Liver (tissue), 9 donors: ENCODE results near the gene NCR2. TPM values are rescaled to one million over a fixed set of nuclear protein-coding genes. Genes with fewer than 3 reads are reported as not detected.

Experiments used
- DNase-seq: peaks from one replicate; pipeline ENCODE4 v3.0.0-alpha.2; 2017; ENCODE audit warnings: low spot score
- H3K27ac ChIP-seq, 2 donors: one replicate each; pipeline ENCODE4 v1.7.0; 2013; ENCODE audit warnings: inconsistent platforms in 2 of 2, low read length in 2 of 2, control low read depth in 1 of 2, low read depth in 1 of 2, mild to moderate bottlenecking in 1 of 2
- H3K27me3 ChIP-seq, 4 donors: one replicate each; pipeline versions ENCODE4 v1.6.1 to v1.7.0; 2013; ENCODE audit warnings: low read length in 3 of 4, inconsistent platforms in 1 of 4, mild to moderate bottlenecking in 1 of 4, moderate library complexity in 1 of 4; ENCODE audit not compliant: control insufficient read depth in 4 of 4, insufficient read depth in 4 of 4
- H3K36me3 ChIP-seq, 4 donors: one replicate each; pipeline versions ENCODE4 v1.6.1 to v1.7.0; 2013; ENCODE audit warnings: low read length in 3 of 4, mild to moderate bottlenecking in 3 of 4, low read depth in 1 of 4, moderate library complexity in 1 of 4; ENCODE audit not compliant: control insufficient read depth in 4 of 4, insufficient read depth in 3 of 4
- H3K4me1 ChIP-seq, 4 donors: one replicate each; pipeline versions ENCODE4 v1.6.1 to v1.7.0; 2013; ENCODE audit warnings: low read length in 3 of 4, mild to moderate bottlenecking in 3 of 4, moderate library complexity in 1 of 4; ENCODE audit not compliant: control insufficient read depth in 4 of 4, insufficient read depth in 4 of 4
- H3K4me3 ChIP-seq, 3 donors: one replicate each; pipeline versions ENCODE4 v1.6.1 to v1.7.0; 2013; ENCODE audit warnings: low read length in 3 of 3, control low read depth in 1 of 3, low read depth in 1 of 3, mild to moderate bottlenecking in 1 of 3
- H3K9ac ChIP-seq, 2 donors: one replicate each; pipeline ENCODE4 v1.7.0; 2013; ENCODE audit warnings: low read length in 2 of 2, mild to moderate bottlenecking in 2 of 2, moderate library complexity in 2 of 2, control low read depth in 1 of 2, low read depth in 1 of 2
- H3K9me3 ChIP-seq, 4 donors: one replicate each; pipeline versions ENCODE4 v1.6.1 to v1.7.0; 2013; ENCODE audit warnings: low read length in 3 of 4; ENCODE audit not compliant: control insufficient read depth in 4 of 4
- EGR1 ChIP-seq, 2 donors: IDR thresholded peaks; 2 replicates each; pipeline ENCODE4 v1.6.1; 2016 to 2018; ENCODE audit warnings: antibody characterized with exemption in 2 of 2, low read depth in 2 of 2
- FOXA1 ChIP-seq: IDR thresholded peaks from 2 replicates; pipeline ENCODE4 v1.6.1; 2016; ENCODE audit warnings: antibody characterized with exemption
- FOXA2 ChIP-seq: IDR thresholded peaks from 2 replicates; pipeline ENCODE4 v1.6.1; 2016; ENCODE audit warnings: antibody characterized with exemption
- GABPA ChIP-seq, 2 donors: IDR thresholded peaks in 1 of 2; conservative IDR thresholded peaks in 1 of 2; 2 replicates each; pipeline ENCODE4 v1.6.1; 2016; ENCODE audit warnings: antibody characterized with exemption in 2 of 2, mild to moderate bottlenecking in 1 of 2, moderate library complexity in 1 of 2
- HNF4A ChIP-seq, 2 donors: conservative IDR thresholded peaks; 2 replicates each; pipeline ENCODE4 v1.6.1; 2016; ENCODE audit warnings: antibody characterized with exemption in 2 of 2, mild to moderate bottlenecking in 2 of 2
- HNF4G ChIP-seq: IDR thresholded peaks from 2 replicates; pipeline ENCODE4 v1.6.1; 2016; ENCODE audit warnings: antibody characterized with exemption
- JUND ChIP-seq, 2 donors: IDR thresholded peaks; 2 replicates each; pipeline ENCODE4 v1.6.1; 2016; ENCODE audit warnings: antibody characterized with exemption in 2 of 2
- NR2F2 ChIP-seq: IDR thresholded peaks from 2 replicates; pipeline ENCODE4 v1.6.1; 2016; ENCODE audit warnings: antibody characterized with exemption
- RAD21 ChIP-seq, 2 donors: IDR thresholded peaks; 2 replicates each; pipeline ENCODE4 v1.6.1; 2016; ENCODE audit warnings: antibody characterized with exemption in 2 of 2, mild to moderate bottlenecking in 2 of 2
- RXRA ChIP-seq, 2 donors: IDR thresholded peaks; 2 replicates each; pipeline ENCODE4 v1.6.1; 2017 to 2018; ENCODE audit warnings: antibody characterized with exemption in 2 of 2, mild to moderate bottlenecking in 1 of 2
- SP1 ChIP-seq: IDR thresholded peaks from 2 replicates; pipeline ENCODE4 v1.6.1; 2018; ENCODE audit warnings: antibody characterized with exemption, mild to moderate bottlenecking
- TAF1 ChIP-seq: conservative IDR thresholded peaks from 2 replicates; pipeline ENCODE4 v1.6.1; 2016; ENCODE audit warnings: antibody characterized with exemption, mild to moderate bottlenecking
- YY1 ChIP-seq: IDR thresholded peaks from 2 replicates; pipeline ENCODE4 v1.6.1; 2016; ENCODE audit warnings: antibody characterized with exemption, mild to moderate bottlenecking
- WGBS: extraction: QIAGEN DNeasy Blood & Tissue Kit; methylation state at CpG from one replicate; pipeline ENCODE4 v1.1.7; 2013; 5-methylcytosine and 5-hydroxymethylcytosine counted together
- polyA plus RNA-seq, 2 donors: library from polyadenylated mRNA; stranded (reverse) in 1 of 2; unstranded in 1 of 2; fragments of 200-250 nt in 1 of 2; fragments of >200 nt in 1 of 2; fragmentation: Nextera tagmentation in 1 of 2; extraction: Ambion mirVana in 1 of 2; gene quantifications; one replicate each; pipeline versions ENCODE4 v1.2.1 to v1.2.3, GENCODE V29; 2013 to 2015
- total RNA-seq, 2 donors: library from RNA; depleted of rRNA; stranded (reverse); fragments of >200 nt; gene quantifications; one replicate each; pipeline ENCODE4 v1.2.3, GENCODE V29; 2014
- TF ChIP-seq, protein P1 (sequence below): IDR thresholded peaks from 2 replicates; pipeline ENCODE4 v1.6.1; 2016; ENCODE audit warnings: antibody characterized with exemption
- TF ChIP-seq, protein P2 (sequence below): IDR thresholded peaks from 2 replicates; pipeline ENCODE4 v1.6.1; 2016; ENCODE audit warnings: antibody characterized with exemption
- TF ChIP-seq, protein P3 (sequence below): IDR thresholded peaks from 2 replicates; pipeline ENCODE4 v1.6.1; 2016; ENCODE audit warnings: antibody characterized with exemption
- TF ChIP-seq, protein P4 (sequence below): IDR thresholded peaks from 2 replicates; pipeline ENCODE4 v1.6.1; 2016; ENCODE audit warnings: antibody characterized with exemption, mild to moderate bottlenecking
- TF ChIP-seq, protein P5 (sequence below): fragments of 150-350 bp; IDR thresholded peaks from 2 replicates; pipeline ENCODE4 v1.5.1; 2017; ENCODE audit warnings: improper control_type of control experiment, low read depth, low read length; ENCODE audit not compliant: missing input control
- donor health status: healthy.
- donor health status: healthy.
- donor health status: healthy.
- donor health status: healthy.
- donor health status: healthy.

NCR2 gene
- total and polyA plus RNA-seq, 4 donors = not detected

DNA sequence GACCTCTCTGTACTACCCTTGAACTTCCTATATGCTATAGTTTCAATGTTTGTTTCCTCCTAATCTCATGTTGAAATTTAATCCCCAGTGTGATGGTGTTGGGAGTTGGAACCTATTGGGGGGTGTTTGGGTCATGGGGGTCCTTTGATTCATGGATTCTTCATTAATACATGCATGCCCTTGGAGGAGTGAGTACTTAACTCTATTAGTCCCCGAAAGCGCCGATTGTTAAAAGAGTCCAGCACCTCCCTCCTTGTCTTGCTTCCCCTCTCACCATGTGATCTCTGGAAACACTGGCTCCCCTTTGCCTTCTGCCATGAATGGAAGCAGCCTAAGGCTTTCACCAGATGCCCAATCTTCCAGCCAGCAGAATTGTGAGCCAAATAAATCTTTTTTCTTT, 31.7 kb downstream of the NCR2 start:
- no peak for DNase-seq
- no peak overlapping the region for H3K9ac ChIP-seq
- 85% methylated on average over 3 of the region's 3 CpGs for WGBS
- H3K4me3 ChIP-seq = no peak overlapping the region
- H3K27ac ChIP-seq = no peak overlapping the region
- H3K9me3 ChIP-seq = peaks cover 0 to 3% (median 2%) of the 10 kb centered on the region in 4 donors
- H3K36me3 ChIP-seq = no peaks in the 10 kb centered on the region
- TF ChIP-seq GABPA (IDR thresholded peaks at IDR 0.05 in 1 of 2, conservative IDR thresholded peaks at IDR 0.05 in 1 of 2) (no peak), HNF4G (no peak), FOXA2 (no peak), SP1 (no peak), RAD21 (IDR thresholded peaks at IDR 0.05) (no peak), RXRA (IDR thresholded peaks at IDR 0.05) (no peak)
- TF ChIP-seq, protein P1, sequence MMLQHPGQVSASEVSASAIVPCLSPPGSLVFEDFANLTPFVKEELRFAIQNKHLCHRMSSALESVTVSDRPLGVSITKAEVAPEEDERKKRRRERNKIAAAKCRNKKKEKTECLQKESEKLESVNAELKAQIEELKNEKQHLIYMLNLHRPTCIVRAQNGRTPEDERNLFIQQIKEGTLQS = no peak
- TF ChIP-seq, protein P2, sequence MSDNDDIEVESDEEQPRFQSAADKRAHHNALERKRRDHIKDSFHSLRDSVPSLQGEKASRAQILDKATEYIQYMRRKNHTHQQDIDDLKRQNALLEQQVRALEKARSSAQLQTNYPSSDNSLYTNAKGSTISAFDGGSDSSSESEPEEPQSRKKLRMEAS = no peak
- TF ChIP-seq, protein P3, sequence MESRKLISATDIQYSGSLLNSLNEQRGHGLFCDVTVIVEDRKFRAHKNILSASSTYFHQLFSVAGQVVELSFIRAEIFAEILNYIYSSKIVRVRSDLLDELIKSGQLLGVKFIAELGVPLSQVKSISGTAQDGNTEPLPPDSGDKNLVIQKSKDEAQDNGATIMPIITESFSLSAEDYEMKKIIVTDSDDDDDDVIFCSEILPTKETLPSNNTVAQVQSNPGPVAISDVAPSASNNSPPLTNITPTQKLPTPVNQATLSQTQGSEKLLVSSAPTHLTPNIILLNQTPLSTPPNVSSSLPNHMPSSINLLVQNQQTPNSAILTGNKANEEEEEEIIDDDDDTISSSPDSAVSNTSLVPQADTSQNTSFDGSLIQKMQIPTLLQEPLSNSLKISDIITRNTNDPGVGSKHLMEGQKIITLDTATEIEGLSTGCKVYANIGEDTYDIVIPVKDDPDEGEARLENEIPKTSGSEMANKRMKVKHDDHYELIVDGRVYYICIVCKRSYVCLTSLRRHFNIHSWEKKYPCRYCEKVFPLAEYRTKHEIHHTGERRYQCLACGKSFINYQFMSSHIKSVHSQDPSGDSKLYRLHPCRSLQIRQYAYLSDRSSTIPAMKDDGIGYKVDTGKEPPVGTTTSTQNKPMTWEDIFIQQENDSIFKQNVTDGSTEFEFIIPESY = no peak
- H3K27me3 ChIP-seq = peaks cover 0 to 9% (median 7%) of the 10 kb centered on the region in 4 donors
- H3K4me1 ChIP-seq = peaks cover 5 to 11% (median 7%) of the 10 kb centered on the region in 4 donors

DNA sequence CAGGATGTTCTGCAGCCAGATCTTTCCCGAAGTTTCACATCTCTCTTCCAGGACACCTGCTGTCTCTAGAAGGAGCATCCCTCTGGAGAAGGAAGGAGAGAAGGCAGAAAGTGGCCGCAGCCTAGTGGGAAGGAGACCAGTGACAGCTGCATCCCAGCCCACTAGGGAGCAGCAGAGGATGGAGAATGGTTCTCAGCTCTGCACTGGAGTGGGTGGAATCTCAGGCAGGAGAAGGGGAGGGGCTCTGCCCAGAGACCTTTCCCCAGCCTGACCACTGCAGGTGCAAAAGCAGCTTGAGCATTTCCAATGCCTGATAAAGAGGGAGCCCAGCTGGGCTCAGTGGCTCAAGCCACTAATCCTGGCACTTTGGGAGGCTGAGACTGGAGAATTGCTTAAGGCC, 32.3 kb downstream of the NCR2 start:
- no peak for DNase-seq
- 8% methylated on average over 2 of the region's 2 CpGs for WGBS

More for the DNA sequence above, 32.3 kb downstream of the NCR2 start:
- H3K4me3 ChIP-seq = no peak overlapping the region
- H3K4me1 ChIP-seq = peaks cover 5 to 18% (median 13%) of the 10 kb centered on the region in 4 donors
- peaks cover 0 to 12% (median 8%) of the 10 kb centered on the region in 4 donors for H3K27me3 ChIP-seq
- no peak overlapping the region for H3K27ac ChIP-seq
- H3K9ac ChIP-seq = no peak overlapping the region
- peaks cover 0 to 3% (median under 1%) of the 10 kb centered on the region in 4 donors for H3K9me3 ChIP-seq
- no peak for TF ChIP-seq NR2F2
- TF ChIP-seq, protein P3 = no peak
- no peak for TF ChIP-seq SP1
- TF ChIP-seq, protein P4, sequence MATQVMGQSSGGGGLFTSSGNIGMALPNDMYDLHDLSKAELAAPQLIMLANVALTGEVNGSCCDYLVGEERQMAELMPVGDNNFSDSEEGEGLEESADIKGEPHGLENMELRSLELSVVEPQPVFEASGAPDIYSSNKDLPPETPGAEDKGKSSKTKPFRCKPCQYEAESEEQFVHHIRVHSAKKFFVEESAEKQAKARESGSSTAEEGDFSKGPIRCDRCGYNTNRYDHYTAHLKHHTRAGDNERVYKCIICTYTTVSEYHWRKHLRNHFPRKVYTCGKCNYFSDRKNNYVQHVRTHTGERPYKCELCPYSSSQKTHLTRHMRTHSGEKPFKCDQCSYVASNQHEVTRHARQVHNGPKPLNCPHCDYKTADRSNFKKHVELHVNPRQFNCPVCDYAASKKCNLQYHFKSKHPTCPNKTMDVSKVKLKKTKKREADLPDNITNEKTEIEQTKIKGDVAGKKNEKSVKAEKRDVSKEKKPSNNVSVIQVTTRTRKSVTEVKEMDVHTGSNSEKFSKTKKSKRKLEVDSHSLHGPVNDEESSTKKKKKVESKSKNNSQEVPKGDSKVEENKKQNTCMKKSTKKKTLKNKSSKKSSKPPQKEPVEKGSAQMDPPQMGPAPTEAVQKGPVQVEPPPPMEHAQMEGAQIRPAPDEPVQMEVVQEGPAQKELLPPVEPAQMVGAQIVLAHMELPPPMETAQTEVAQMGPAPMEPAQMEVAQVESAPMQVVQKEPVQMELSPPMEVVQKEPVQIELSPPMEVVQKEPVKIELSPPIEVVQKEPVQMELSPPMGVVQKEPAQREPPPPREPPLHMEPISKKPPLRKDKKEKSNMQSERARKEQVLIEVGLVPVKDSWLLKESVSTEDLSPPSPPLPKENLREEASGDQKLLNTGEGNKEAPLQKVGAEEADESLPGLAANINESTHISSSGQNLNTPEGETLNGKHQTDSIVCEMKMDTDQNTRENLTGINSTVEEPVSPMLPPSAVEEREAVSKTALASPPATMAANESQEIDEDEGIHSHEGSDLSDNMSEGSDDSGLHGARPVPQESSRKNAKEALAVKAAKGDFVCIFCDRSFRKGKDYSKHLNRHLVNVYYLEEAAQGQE = no peak
- no peak for TF ChIP-seq EGR1 (IDR thresholded peaks at IDR 0.05; ENCODE audit: low read depth in 2 of 2)
- TF ChIP-seq TAF1 = no peak
- TF ChIP-seq JUND (IDR thresholded peaks at IDR 0.05) = no peak
- TF ChIP-seq HNF4A (conservative IDR thresholded peaks at IDR 0.05) = no peak
- no peak for TF ChIP-seq FOXA1
- TF ChIP-seq, protein P1 = no peak
- TF ChIP-seq FOXA2 = no peak
- TF ChIP-seq RAD21 (IDR thresholded peaks at IDR 0.05) = peak; percentile 68 to 80
- TF ChIP-seq YY1 = no peak
- TF ChIP-seq, protein P5, sequence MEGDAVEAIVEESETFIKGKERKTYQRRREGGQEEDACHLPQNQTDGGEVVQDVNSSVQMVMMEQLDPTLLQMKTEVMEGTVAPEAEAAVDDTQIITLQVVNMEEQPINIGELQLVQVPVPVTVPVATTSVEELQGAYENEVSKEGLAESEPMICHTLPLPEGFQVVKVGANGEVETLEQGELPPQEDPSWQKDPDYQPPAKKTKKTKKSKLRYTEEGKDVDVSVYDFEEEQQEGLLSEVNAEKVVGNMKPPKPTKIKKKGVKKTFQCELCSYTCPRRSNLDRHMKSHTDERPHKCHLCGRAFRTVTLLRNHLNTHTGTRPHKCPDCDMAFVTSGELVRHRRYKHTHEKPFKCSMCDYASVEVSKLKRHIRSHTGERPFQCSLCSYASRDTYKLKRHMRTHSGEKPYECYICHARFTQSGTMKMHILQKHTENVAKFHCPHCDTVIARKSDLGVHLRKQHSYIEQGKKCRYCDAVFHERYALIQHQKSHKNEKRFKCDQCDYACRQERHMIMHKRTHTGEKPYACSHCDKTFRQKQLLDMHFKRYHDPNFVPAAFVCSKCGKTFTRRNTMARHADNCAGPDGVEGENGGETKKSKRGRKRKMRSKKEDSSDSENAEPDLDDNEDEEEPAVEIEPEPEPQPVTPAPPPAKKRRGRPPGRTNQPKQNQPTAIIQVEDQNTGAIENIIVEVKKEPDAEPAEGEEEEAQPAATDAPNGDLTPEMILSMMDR = peak; percentile 40
- TF ChIP-seq RXRA (IDR thresholded peaks at IDR 0.05) = no peak
- no peak for TF ChIP-seq GABPA (IDR thresholded peaks at IDR 0.05 in 1 of 2, conservative IDR thresholded peaks at IDR 0.05 in 1 of 2)
- no peak for TF ChIP-seq HNF4G
- no peaks in the 10 kb centered on the region for H3K36me3 ChIP-seq
